Measurements from ENCODE around the gene ANKRD11. TPM values are rescaled to one million over a fixed set of nuclear protein-coding genes. Genes with fewer than 3 reads are reported as not detected.
"Not testable (repeated sequence)": the region's sequence is repeated elsewhere in the genome, so short reads cannot be mapped to it uniquely, and the experiment has no call there.

Gene ANKRD11
- total RNA-seq, 1 experiment from 2014 or later = 116 TPM

- DNase-seq = peak; percentile 79
- peaks cover 23% of the 10 kb centered on the region for H3K36me3 ChIP-seq
- H3K27me3 ChIP-seq = no peaks in the 10 kb centered on the region
- H3K9me3 ChIP-seq (replicated peaks) = no peaks in the 10 kb centered on the region; the same call in 1 of the 2 replicates
- H3K4me1 ChIP-seq = peaks cover 24% of the 10 kb centered on the region
- no peak overlapping the region for H3K4me3 ChIP-seq
- H3K27ac ChIP-seq = no peak overlapping the region
Measured at GRCh38 chr16:89395150-89396142, 94.9 kb downstream of the ANKRD11 start.

- H3K9me3 ChIP-seq (replicated peaks) = no peaks in the 10 kb centered on the region; the same call in 1 of the 2 replicates
- peaks cover 16% of the 10 kb centered on the region for H3K36me3 ChIP-seq
- no peak overlapping the region for H3K27ac ChIP-seq
- H3K4me1 ChIP-seq = peaks cover 20% of the 10 kb centered on the region
- DNase-seq = no peak
- no peak overlapping the region for H3K4me3 ChIP-seq
- no peaks in the 10 kb centered on the region for H3K27me3 ChIP-seq
Measured at GRCh38 chr16:89393738-89394406, 96.5 kb downstream of the ANKRD11 start.

DNA sequence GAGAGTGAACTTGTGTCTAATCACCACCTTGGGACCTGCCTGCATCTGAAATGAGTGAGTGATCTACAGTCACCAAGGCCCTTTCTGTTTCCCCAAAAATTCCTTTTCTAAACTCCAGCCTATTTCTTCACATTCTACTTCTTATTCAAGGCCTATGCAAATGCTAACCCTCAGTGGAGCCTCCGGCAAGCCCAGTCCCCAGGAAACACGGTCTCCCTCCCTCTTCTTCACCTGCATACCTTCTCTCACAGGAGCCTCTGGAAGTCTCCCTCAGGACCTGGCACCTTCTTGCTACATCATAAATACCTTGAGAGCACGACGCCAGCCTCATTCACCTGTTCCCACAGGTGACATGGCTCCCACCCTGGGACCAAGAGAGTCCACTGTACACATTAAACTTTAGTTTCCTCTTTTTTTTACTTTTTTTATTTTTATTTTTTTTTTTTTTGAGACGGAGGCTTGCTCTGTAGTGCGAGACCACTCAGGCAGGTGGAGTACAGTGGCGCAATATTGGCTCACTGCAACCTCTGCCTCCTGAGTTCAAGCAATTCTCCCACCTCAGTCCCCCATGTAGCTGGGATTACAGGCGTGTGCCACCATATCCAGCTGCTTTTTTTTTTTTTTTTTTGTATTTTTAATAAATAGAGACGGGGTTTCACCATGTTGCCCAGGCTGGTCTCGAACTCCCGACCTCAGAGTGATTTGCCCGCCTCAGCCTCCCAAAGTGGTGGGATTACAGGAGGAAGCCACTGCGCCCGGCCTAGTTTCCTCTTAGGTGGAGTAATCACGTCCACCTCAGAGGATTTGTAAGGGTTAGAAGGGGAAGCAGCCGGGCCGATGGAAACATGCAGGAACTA is 97.3 kb downstream of the ANKRD11 start:
- Histone ChIP-seq H3K4me3 (no peak overlapping the region), H3K27ac (no peak overlapping the region), H3K27me3 (no peaks in the 10 kb centered on the region), H3K4me1 (peaks cover 14% of the 10 kb centered on the region), H3K36me3 (peaks cover 14% of the 10 kb centered on the region), H3K9me3 (replicated peaks) (no peaks in the 10 kb centered on the region; the same call in 1 of the 2 replicates)
- no peak for DNase-seq

DNA sequence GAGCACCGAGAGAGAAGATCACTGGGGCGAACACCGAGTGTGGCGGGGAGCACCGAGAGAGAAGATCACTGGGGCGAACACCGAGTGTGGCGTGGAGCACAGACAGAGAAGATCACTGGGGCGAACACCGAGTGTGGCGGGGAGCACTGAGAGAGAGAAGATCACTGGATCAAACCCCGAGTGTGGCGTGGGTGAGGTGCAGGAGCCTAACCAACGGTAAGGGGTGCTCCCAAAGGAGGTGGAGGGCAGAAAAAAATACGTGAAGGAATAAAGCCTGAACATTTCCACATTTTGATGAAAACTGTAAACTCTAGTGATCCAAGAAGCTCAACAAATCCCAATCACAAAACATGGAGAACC is 100.2 kb downstream of the ANKRD11 start:
- not testable (repeated sequence) for DNase-seq; H3K27ac ChIP-seq; H3K4me3 ChIP-seq; H3K27me3 ChIP-seq; H3K4me1 ChIP-seq; H3K9me3 ChIP-seq (replicated peaks)
- peaks cover 14% of the 10 kb centered on the region for H3K36me3 ChIP-seq

DNA sequence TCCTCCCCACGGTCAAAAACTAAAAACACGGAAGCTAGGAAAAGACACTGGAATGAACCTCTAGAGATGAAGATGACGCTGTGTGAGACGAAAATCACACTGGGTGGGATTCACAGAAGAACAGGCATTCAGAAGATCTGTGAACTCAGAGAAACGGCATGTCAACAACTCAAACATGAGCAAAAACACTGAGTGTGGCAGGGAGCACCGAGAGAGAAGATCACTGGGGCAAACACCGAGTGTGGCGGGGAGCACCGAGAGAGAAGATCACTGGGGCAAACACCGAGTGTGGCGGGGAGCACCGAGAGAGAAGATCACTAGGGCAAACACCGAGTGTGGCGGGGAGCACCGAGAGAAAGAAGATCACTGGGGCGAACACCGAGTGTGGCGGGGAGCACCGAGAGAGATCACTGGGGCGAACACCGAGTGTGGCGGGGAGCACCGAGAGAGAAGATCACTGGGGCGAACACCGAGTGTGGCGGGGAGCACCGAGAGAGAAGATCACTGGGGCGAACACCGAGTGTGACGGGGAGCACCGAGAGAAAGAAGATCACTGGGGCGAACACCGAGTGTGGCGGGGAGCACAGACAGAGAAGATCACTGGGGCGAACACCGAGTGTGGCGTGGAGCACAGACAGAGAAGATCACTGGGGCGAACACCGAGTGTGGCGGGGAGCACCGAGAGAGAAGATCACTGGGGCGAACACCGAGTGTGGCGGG is 100.7 kb downstream of the ANKRD11 start:
- not testable (repeated sequence) for H3K4me3 ChIP-seq; H3K9me3 ChIP-seq (replicated peaks); DNase-seq

GRCh38 chr16:89388536-89388935 is 101.8 kb downstream of the ANKRD11 start:
- Histone ChIP-seq H3K4me1 (no peaks in the 10 kb centered on the region), H3K4me3 (no peak overlapping the region), H3K36me3 (peaks cover 18% of the 10 kb centered on the region), H3K27ac (no peak overlapping the region), H3K9me3 (replicated peaks) (no peaks in the 10 kb centered on the region; the same call in 1 of the 2 replicates), H3K27me3 (no peaks in the 10 kb centered on the region)
- DNase-seq = no peak

More for the DNA sequence above, 100.7 kb downstream of the ANKRD11 start:
- not testable (repeated sequence) for H3K27ac ChIP-seq, H3K27me3 ChIP-seq, H3K4me1 ChIP-seq
- peaks cover 14% of the 10 kb centered on the region for H3K36me3 ChIP-seq

DNA sequence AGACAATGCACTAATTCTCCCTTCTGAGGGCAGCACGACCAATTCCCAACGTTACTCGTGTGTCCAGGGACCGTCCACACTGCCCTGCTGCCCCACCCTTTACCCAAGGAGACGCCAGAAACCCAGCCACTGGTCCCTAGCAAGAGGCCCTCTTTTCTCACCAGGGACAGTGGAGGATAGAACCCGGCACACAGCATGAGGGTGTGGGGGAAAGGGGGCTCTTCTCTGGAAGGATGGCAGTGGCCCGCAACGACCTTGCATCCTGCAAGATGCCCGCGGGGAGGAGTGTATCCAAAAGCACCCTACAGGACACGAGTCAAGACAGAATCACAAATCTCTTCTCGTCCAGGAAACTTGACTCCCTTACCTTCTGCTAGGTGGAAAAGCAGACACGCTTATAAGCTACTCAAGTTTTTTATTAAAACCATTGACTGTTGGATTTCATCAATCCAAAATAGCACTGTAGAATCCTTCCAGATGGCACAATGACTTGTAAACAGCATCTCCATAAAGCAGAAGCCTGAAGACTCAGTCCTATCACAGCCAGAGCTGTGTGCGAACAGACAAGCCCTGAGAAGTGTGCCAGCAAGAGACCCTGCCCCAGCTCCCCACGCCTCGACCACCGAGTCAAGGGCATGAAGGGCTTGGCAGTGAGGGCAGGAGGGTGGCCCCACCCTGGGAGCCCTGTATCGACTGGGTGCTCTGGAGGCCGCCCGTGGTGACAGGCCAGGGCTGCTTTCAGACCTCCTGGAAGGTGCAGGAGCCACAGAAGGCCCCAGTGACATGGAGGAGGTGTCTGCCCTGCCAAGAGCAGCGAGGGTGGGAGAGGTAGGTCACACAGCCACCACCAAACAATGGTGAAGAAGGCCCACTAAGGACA is 103.8 kb downstream of the ANKRD11 start:
- Histone ChIP-seq H3K36me3 (peaks cover 11% of the 10 kb centered on the region), H3K4me1 (no peaks in the 10 kb centered on the region), H3K4me3 (no peak overlapping the region), H3K9me3 (replicated peaks) (no peaks in the 10 kb centered on the region; the same call in 1 of the 2 replicates), H3K27ac (no peak overlapping the region), H3K27me3 (no peaks in the 10 kb centered on the region)
- no peak for DNase-seq

DNA sequence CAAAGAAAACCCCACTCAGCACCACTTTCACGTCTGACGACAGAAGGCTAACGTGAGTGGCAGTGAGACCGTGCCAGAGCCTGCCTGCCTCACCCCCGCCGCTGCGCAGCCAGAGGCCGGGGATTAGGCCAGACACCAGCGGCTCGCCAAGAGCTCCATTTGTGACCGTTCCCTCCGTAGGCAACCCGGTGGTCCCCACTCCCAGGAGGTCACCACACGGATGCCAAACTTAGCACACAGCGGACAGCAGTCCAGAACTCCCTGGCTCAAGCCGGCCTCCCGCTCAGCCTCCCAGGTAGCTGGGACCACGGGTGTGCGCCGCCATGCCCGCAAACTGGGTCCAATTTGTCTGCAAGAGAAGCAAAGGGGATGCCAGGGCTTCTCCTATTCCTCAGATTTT is 104.6 kb downstream of the ANKRD11 start:
- Histone ChIP-seq H3K27ac (no peak overlapping the region), H3K9me3 (replicated peaks) (no peaks in the 10 kb centered on the region; the same call in 1 of the 2 replicates), H3K36me3 (peaks cover 9% of the 10 kb centered on the region; the same call in 1 of the 2 replicates), H3K4me3 (no peak overlapping the region), H3K27me3 (no peaks in the 10 kb centered on the region), H3K4me1 (no peaks in the 10 kb centered on the region)
- DNase-seq = no peak

GRCh38 chr16:89384282-89384681 is 106.1 kb downstream of the ANKRD11 start:
- no peaks in the 10 kb centered on the region for H3K27me3 ChIP-seq
- H3K4me3 ChIP-seq = no peak overlapping the region
- H3K36me3 ChIP-seq = 0 out of 2 replicates have a peak, but pooled peaks cover 4% of the 10 kb centered on the region
- no peaks in the 10 kb centered on the region for H3K4me1 ChIP-seq
- no peaks in the 10 kb centered on the region for H3K9me3 ChIP-seq (replicated peaks)
- no peak overlapping the region for H3K27ac ChIP-seq
- DNase-seq = no peak

DNA sequence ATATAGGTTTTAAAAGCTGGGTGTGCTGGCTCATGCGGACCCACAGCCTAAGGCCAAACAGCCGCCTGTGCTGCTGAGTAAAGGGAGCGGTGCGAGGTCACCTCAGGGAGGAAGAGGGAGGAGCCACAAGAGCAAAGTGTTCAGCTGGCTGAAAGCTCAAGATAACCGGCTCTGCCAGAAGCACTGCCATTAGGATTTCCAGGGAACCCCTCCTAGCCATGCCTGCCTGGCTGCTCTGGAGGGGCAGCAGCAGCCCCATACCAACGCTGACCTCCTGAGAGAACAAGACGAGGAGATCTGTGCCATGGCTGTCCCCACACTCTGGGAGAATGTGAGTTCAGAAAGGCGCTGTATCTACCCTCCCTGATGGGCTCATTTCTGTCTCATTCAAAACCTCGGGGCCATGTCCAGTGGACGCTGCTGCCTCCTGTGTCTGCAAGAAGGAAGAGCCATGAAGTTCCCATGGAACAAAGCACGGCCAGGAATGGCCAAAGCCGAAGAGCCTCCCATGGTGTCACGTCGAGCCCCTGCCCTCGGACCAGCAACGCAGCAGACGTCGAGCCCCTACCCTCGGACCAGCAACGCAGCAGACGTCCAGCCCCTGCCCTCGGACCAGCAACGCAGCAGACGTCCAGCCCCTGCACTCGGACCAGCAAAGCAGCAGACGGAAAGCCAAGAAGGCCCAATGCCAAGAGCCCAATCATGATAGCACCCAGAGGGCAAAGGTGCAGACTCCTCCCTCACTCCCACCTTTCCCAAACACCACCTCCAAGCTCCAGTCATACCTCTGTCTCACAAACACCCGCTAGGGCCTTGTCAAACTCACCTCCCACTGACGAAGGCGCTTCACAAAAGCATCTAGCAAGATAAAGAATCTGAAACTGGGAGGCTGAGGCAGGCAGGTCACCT is 107.0 kb downstream of the ANKRD11 start:
- H3K36me3 ChIP-seq = 0 out of 2 replicates have a peak, but pooled peaks cover 4% of the 10 kb centered on the region
- no peak overlapping the region for H3K27ac ChIP-seq
- no peaks in the 10 kb centered on the region for H3K27me3 ChIP-seq
- DNase-seq = peak; percentile 53 to 59
- H3K9me3 ChIP-seq (replicated peaks) = no peaks in the 10 kb centered on the region
- H3K4me3 ChIP-seq = no peak overlapping the region
- no peaks in the 10 kb centered on the region for H3K4me1 ChIP-seq

DNA sequence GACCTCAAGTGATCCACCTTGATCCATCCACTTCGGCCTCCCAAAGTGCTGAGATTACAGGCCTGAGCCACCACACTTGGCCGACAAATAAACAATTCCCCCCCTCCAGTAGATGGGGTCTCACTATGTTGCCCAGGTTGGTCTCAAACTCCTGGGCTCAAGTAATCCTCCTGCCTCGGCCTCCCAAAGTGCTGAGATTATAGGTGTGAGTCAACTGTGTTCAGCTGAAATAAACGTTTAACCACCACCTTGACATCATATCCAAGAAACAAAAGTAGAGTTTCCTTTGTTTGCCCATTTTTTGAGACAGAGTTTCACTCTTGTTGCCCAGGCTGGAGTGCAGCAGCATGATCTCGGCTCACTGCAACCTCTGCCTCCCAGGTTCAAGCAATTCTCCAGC is 107.8 kb downstream of the ANKRD11 start:
- H3K36me3 ChIP-seq; DNase-seq; H3K9me3 ChIP-seq (replicated peaks); H3K27me3 ChIP-seq; H3K4me3 ChIP-seq; H3K27ac ChIP-seq; H3K4me1 ChIP-seq: not testable (repeated sequence)

DNA sequence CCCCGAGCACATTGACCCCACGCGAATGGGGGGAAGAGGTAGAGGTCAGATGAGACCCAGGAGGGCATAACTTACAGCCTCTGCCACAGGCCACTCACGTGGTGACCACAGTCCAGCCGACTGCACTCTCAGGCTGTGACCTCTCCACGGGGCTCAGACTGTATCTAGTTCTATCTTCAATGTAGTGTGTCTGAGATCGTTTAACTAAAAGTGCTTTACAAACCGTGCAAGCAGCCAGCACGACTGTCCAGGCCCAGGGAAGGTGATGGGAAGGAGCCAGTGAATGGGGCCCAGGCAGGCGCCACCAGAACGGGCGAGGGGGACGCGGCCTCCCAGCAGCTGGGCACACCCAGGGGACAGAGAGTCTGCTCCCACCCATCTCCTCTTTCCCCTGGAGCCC is 108.6 kb downstream of the ANKRD11 start:
- Histone ChIP-seq H3K9me3 (replicated peaks) (no peaks in the 10 kb centered on the region), H3K4me3 (no peak overlapping the region), H3K36me3 (0 out of 2 replicates have a peak, but pooled peaks cover 4% of the 10 kb centered on the region), H3K4me1 (no peaks in the 10 kb centered on the region), H3K27me3 (no peaks in the 10 kb centered on the region), H3K27ac (no peak overlapping the region)
- DNase-seq = no peak

All from SJCRH30 (cell line).